ENCODE measurements around the gene PLXNB2.
A peak's percentile ranks its signal among the peaks of the same experiment; 100 is the strongest.

PLXNB2 gene

GRCh38 chr22:50303515-50303847 lies 4.0 kb downstream of the PLXNB2 start:
- no peaks in the 10 kb centered on the region for H3K9me3 ChIP-seq (ENCODE audit: control insufficient read depth, insufficient read depth, low read depth, low read length)
- peaks cover 21% of the 10 kb centered on the region for H3K4me1 ChIP-seq (ENCODE audit: control insufficient read depth, insufficient read depth, low read length)
- no peak overlapping the region for H3K4me3 ChIP-seq (ENCODE audit: low read depth, low read length)
- peak overlapping the region; percentile 50 for H3K27ac ChIP-seq (ENCODE audit: extremely low read depth, low read depth, low read length)
- H3K36me3 ChIP-seq (ENCODE audit: control insufficient read depth in 2 of 2, insufficient read depth in 1 of 2, low read length in 2 of 2), result peaks cover 0 to 40% of the 10 kb centered on the region in 2 experiments; a peak in 1 of 3 replicates
- CTCF ChIA-PET, result interaction anchor here (1.0 to 2.1 kb wide), 4 partner anchors 9 to 52 kb away, joined by 3 to 8 read pairs (median 5); partner anchors contain the start of gene HDAC10
- TF ChIP-seq ZNF248 (tag by site-specific recombination; IDR thresholded peaks at IDR 0.05), result no peak
- no peak for TF ChIP-seq ZNF324 (tag by site-specific recombination; IDR thresholded peaks at IDR 0.05)
- peak; percentile 63 for TF ChIP-seq ZIC2 (tag by site-specific recombination; IDR thresholded peaks at IDR 0.05)
- TF ChIP-seq MEIS1 (CRISPR knock-in tag; IDR thresholded peaks at IDR 0.05; ENCODE audit: borderline replicate concordance), result no peak
- peak; percentile 23 for TF ChIP-seq GLIS2 (tag by site-specific recombination; IDR thresholded peaks at IDR 0.05)
- POLR2A ChIA-PET, result interaction anchor here (0.6 to 4.7 kb wide), 6 partner anchors 9 to 222 kb away, joined by 3 to 37 read pairs (median 4); partner anchors contain the start of gene SCO2

- H3K36me3 ChIP-seq (ENCODE audit: control insufficient read depth in 2 of 2, insufficient read depth in 1 of 2, low read length in 2 of 2), result peaks cover 0 to 40% of the 10 kb centered on the region in 2 experiments; a peak in 1 of 3 replicates
- no peaks in the 10 kb centered on the region for H3K9me3 ChIP-seq (ENCODE audit: control insufficient read depth, insufficient read depth, low read depth, low read length)
- H3K27ac ChIP-seq (ENCODE audit: extremely low read depth, low read depth, low read length), result peak overlapping the region; percentile 50; the same call in 1 of the 2 replicates
- ChIA-PET POLR2A (interaction anchor here (0.5 to 1.7 kb wide), 4 partner anchors 9 to 231 kb away, joined by 3 to 6 read pairs (median 4); no protein-coding TSS in a partner anchor), CTCF (interaction anchor here (0.6 to 2.1 kb wide), 7 partner anchors 8 to 165 kb away, joined by 3 to 9 read pairs (median 5); no protein-coding TSS in a partner anchor)
- no peak for TF ChIP-seq ZNF571 (tag by site-specific recombination; IDR thresholded peaks at IDR 0.05)
- no peak for TF ChIP-seq ZNF157 (tag by site-specific recombination; IDR thresholded peaks at IDR 0.05)
- peak; percentile 20 for TF ChIP-seq SP2 (tag by site-specific recombination; IDR thresholded peaks at IDR 0.05)
- 0 out of 2 replicates have a peak, but pooled peaks have one; percentile 17 for TF ChIP-seq ZNF398 (tag by site-specific recombination; IDR thresholded peaks at IDR 0.05)
- no peak for TF ChIP-seq HOXC10 (CRISPR knock-in tag; IDR thresholded peaks at IDR 0.05)
- H3K4me1 ChIP-seq (ENCODE audit: control insufficient read depth, insufficient read depth, low read length), result peaks cover 21% of the 10 kb centered on the region
- H3K4me3 ChIP-seq (ENCODE audit: low read depth, low read length), result no peak overlapping the region
Observed at GRCh38 chr22:50302564-50302963, 4.9 kb downstream of the PLXNB2 start.

- Histone ChIP-seq H3K9me3 (ENCODE audit: control insufficient read depth, insufficient read depth, low read depth, low read length) (no peaks in the 10 kb centered on the region), H3K4me1 (ENCODE audit: control insufficient read depth, insufficient read depth, low read length) (peaks cover 21% of the 10 kb centered on the region), H3K4me3 (ENCODE audit: low read depth, low read length) (no peak overlapping the region), H3K27ac (ENCODE audit: extremely low read depth, low read depth, low read length) (peak overlapping the region; percentile 50; the same call in 1 of the 2 replicates), H3K36me3 (ENCODE audit: control insufficient read depth in 2 of 2, insufficient read depth in 1 of 2, low read length in 2 of 2) (peaks cover 0 to 40% of the 10 kb centered on the region in 2 experiments; a peak in 1 of 3 replicates)
- ChIA-PET POLR2A (interaction anchor here (0.5 to 1.7 kb wide), 4 partner anchors 8 to 231 kb away, joined by 3 to 6 read pairs (median 4); no protein-coding TSS in a partner anchor), CTCF (interaction anchor here (1.1 to 2.1 kb wide), 4 partner anchors 7 to 40 kb away, joined by 3 to 9 read pairs (median 6); no protein-coding TSS in a partner anchor)
- no peak for TF ChIP-seq ZNF202 (tag by site-specific recombination; IDR thresholded peaks at IDR 0.05; ENCODE audit: borderline replicate concordance)
- no peak for TF ChIP-seq ZEB2 (tag by site-specific recombination; IDR thresholded peaks at IDR 0.05)
- TF ChIP-seq GLIS2 (tag by site-specific recombination; IDR thresholded peaks at IDR 0.05), result peak; percentile 74
- no peak for TF ChIP-seq ZNF302 (tag by site-specific recombination; IDR thresholded peaks at IDR 0.05; ENCODE audit: low read depth)
- TF ChIP-seq GLIS1 (tag by site-specific recombination; IDR thresholded peaks at IDR 0.05), result peak; percentile 77
- TF ChIP-seq ZNF692 (tag by site-specific recombination; IDR thresholded peaks at IDR 0.05), result peak; percentile 83
- TF ChIP-seq KLF1 (tag by site-specific recombination; IDR thresholded peaks at IDR 0.05), result peak; percentile 75
- no peak for TF ChIP-seq ZNF112 (tag by site-specific recombination; IDR thresholded peaks at IDR 0.05)
- peak; percentile 61 for TF ChIP-seq EGR2 (tag by site-specific recombination; IDR thresholded peaks at IDR 0.05; ENCODE audit: low read depth)
- no peak for TF ChIP-seq ZNF521 (tag by site-specific recombination; IDR thresholded peaks at IDR 0.05)
- TF ChIP-seq ZFP69B (tag by site-specific recombination; IDR thresholded peaks at IDR 0.05), result peak; percentile 66
- 0 out of 2 replicates have a peak, but pooled peaks have one; percentile 6 for TF ChIP-seq ZBTB8A (tag by site-specific recombination; IDR thresholded peaks at IDR 0.05)
- TF ChIP-seq ZFHX2 (tag by site-specific recombination; conservative IDR thresholded peaks at IDR 0.05), result peak; percentile 80
- peak; percentile 30; the same call in 1 of the 2 replicates for TF ChIP-seq HIC1 (tag by site-specific recombination; IDR thresholded peaks at IDR 0.05)
Observed at GRCh38 chr22:50302041-50302541, 5.4 kb downstream of the PLXNB2 start.

All from HEK293 (cell line).